H54 (cell line): ENCODE results near the gene FMNL2.
A peak's percentile ranks its signal among the peaks of the same experiment; 100 is the strongest.
"Not testable (repeated sequence)": the region's sequence is repeated elsewhere in the genome, so short reads cannot be mapped to it uniquely, and the experiment has no call there.

ENCODE experiments used
- DNase-seq: peaks from one replicate; pipeline ENCODE4 v3.0.0; 2011; ENCODE audit warnings: low spot score, mixed read lengths; ENCODE audit not compliant: insufficient read length
- FAIRE-seq: peaks from 3 replicates; lab custom pipeline; 2011; peaks lifted over from hg19 to GRCh38; lab: Jason Lieb, UNC
- POLR2A ChIP-seq: IDR thresholded peaks from 2 replicates; pipeline ENCODE4 v1.6.1; 2011; ENCODE audit warnings: low read depth, mild to moderate bottlenecking, low read length

Gene FMNL2

DNA sequence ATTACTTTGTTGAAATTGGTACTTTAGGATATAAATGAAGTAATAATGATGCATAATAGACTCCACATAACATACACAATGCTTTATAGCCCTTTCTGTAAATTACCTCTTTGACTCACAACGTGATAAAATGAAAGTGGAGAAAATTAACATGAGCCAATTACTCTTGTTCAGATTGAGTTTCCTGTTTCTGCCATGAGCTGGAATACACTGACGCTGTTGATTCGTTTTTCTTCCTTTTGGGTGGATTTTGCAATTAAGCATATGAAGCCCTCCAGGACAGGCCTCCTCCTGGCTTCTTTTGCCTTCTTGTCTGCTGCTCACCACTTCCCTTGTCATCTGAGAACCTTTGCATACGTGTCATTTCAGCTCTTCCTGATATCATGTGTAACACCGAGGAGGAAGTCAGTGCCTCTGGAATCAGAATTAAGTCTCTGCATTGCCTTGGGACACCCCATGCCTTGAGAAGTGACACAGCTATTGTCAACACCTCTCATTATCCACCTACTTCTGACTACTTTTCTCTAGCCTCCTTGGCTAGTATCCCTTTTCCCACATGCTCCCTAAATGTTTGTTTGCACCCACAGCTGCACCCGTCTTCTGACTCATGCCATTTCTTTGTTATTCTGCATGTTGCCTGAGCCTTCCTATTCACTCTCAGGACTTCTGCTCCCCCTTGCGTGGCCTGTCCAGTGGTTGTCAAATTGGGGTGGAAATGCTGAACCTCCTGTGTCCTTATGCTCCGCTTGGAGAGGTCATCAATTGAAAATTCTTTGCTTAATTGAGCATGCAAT is 134.1 kb downstream of the FMNL2 start:
- DNase-seq (no peak), FAIRE-seq (peak; percentile 78)
- no peak for TF ChIP-seq POLR2A

DNA sequence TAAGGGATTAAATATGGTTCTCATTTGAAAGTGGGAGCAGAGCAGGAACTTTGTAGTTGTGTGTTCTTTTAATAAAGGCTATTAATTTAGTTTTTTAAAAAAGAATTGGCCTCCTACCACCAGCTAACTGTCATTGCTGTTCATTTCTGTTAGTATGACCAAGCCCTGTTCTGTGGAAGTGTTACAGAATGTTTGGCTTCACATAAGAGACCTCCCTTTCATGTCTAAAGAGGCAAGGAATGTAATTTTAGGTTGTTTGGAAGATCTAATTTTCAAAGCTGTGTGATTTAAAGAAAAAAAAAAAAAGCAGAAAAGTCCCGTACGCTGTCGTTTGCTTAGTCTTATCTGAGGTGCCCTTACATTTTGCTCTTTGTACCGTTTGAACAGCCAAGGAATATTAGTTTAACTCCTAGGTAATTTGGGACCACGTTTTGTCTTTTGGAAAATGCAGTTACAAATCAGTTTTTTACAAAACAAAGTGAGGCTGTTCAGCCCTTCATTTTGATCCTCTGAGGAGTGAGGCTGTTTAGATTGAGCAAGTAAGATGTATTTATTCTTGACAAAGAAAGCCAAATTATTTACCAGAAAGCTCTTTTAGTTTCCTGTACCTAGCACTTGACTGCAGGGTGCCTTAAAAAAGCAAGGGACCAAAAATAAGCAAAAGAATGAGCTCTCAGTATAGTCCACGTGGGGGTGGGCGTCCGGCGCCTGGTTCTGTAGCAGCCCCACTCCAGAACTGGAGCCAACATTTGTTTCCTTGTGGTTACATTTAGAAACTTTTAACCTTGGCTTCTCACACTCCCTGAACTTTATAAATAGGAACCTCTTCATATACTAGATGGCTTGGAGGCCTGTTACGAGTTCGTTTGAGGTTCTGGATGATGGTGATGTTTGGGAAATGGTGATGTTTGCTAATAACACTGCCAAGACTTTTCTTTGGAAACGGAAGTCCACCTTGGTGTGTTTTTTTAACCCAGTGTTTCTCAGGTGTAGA is 136.2 kb downstream of the FMNL2 start:
- TF ChIP-seq POLR2A, result no peak
- FAIRE-seq (no peak), DNase-seq (no peak)

DNA sequence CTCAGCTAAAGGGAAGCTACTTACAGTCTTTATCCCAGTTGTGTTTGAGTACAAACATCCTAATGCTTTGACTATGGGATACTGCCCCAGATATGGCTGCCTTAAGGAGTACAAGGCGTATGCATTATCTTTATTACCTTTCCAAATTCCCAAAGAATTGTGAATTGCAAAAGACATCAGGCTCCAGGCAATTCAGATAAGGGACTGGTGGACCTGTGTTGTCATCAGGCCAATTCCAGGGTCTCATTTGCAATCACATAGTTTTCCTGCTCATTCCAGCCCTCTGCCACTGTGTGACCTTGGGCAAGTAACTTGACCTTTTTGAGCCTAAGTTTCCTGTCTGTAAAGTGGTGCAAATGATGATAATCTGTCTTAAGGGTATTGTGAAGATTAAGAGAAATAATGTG is 137.5 kb downstream of the FMNL2 start:
- DNase-seq (no peak), FAIRE-seq (peak; percentile 11)
- no peak for TF ChIP-seq POLR2A

DNA sequence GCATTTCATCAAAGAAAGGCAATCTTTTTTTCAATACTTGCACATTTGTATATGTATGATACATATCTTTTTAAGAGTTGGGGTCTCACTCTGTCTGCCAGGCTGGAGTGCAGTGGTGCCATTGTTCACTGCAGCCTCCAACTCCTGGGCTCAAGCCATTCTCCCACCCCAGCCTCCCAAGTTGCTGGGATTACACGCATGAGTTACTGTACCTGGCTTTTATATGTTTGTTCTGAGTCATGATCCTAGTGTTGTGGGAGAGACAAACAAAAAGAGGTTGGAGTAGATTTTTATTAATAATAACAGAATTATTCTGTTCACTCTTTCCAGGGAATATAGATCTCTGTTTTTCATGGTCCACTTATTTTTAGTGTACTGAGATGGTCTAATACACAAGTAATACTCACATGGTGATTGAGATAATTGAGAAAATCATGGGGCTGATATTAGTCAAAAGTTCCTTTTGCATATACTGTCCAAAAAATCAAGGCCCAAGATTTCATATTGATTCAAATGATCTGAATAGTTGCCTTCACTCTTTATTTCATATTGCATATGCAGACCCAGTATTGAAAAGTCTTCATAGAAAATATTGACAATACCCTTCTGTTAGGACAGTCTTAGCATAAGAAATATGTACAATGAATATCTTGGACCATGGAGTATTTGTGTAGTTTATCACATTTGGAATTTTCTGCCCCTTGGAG is 138.3 kb downstream of the FMNL2 start:
- no peak for DNase-seq
- no peak for FAIRE-seq
- TF ChIP-seq POLR2A, result no peak

DNA sequence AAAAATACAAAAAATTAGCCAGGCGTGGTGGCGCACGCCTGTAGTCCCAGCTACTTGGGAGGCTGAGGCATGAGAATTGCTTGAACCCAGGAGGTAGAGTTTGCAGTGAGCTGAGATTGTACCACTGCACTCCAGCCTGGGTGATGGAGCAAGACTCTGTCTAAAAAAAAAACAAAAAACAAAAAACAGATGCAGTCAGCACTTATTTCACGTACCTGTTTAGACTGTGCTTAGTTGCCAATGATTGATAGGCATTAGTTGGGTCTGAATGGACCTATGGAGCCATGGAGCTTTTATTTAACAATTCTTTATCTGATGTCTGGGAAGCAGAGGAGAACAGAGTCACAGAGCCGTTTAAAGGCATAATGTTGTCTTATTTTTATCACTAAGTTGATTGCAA is 139.5 kb downstream of the FMNL2 start:
- not testable (repeated sequence) for FAIRE-seq

DNA sequence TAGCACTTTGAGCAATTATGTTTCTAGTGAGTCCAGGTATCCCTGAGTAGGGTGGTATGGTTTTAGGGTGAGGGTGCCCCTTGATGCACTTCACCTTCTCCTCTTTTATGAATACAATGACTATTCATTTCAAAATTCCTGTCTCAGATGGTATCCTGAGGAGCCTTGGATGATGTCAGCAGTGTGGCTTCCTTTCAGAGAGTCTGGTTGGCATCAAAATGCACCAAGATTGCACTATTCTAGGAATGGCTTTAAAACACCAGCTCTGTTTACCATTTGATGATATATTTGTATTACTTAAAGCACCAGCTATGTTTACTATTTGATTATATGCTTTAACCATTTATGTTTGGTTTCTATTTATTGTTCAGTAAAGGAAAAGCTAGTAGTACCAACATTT is 141.0 kb downstream of the FMNL2 start:
- no peak for TF ChIP-seq POLR2A
- FAIRE-seq (peak; percentile 91), DNase-seq (no peak)

More for the DNA sequence above, 139.5 kb downstream of the FMNL2 start:
- not testable (repeated sequence) for DNase-seq

DNA sequence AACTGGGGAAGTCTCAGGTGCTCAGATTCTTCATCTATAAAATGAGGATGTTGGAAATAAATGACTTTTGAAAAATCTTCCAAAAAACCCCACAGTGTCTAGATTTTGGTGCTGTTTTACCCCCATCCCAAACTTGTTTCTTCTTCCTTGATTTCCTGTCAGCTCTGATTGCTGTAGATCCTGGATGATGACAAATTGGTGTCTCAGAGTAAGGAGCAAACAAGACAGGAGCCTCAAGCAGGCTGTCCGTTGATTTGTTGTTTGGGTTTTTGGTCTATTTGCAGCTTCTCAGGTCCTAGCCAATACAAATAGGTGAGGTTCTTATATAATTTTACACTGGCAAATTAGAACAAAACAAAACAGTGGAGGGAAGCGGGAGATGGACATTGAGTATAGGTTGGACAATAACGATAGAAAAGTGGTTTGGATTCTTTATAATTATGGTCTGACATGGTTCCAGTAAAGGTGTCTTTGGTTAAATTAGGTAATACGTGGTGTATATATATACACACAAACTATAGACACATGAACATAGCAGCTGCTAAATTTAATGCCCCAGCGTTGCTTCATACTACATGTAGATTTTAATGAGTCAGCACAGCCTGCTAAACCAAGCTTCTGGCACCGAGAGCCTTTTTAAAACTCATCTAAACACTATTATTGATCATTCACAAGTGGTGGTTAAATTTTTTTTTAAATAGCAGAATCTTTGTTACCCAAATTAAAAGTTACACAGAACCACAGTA is 142.5 kb downstream of the FMNL2 start:
- FAIRE-seq, result peak; percentile 41
- no peak for TF ChIP-seq POLR2A

DNA sequence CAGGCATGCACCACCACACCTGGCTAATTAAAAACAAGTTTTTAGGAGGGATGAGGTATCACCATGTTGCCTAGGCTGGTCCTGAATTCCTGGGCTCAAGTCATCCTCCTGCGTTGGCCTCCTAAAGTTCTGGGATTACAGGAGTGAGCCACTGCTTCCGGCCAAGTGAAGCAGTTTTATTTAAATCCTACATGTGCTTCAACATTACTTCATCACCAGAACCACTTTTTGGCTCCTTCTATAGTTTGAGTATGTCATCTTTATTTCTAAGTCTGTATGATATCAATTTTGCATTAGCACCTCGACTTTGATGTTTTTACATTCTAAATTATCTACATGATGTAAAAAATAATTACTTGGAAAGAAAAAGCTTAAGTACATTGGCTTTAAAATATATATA is 144.3 kb downstream of the FMNL2 start:
- FAIRE-seq (no peak), DNase-seq (no peak)
- TF ChIP-seq POLR2A, result no peak

More for the DNA sequence above, 142.5 kb downstream of the FMNL2 start:
- DNase-seq, result no peak

DNA sequence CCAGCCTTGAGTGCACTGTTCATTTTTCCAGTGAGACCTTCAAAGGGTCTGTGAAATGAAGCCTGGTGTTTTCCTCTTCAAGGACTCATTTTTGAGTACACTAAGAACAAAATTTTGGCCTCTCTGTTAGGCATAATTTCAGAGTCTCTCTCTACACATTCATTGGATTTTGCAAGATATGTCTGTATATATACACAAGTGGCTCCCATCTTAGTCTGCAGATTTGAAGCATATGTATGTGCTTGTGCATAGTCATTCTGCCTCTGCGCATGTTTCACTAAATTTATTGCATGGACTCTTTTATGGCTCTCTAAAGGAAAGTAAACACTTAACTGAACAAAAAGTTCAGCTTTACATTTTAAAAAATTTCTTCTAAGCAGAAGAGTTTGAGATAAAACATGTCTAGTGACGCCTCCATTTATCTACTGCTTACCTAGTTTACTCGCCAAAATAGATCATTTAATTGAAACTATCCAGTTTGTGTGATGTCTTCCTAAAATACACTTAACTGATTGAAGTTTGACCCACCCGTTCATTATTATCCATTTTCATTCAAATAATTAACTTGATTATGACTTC is 145.9 kb downstream of the FMNL2 start:
- FAIRE-seq (no peak), DNase-seq (no peak)
- no peak for TF ChIP-seq POLR2A

DNA sequence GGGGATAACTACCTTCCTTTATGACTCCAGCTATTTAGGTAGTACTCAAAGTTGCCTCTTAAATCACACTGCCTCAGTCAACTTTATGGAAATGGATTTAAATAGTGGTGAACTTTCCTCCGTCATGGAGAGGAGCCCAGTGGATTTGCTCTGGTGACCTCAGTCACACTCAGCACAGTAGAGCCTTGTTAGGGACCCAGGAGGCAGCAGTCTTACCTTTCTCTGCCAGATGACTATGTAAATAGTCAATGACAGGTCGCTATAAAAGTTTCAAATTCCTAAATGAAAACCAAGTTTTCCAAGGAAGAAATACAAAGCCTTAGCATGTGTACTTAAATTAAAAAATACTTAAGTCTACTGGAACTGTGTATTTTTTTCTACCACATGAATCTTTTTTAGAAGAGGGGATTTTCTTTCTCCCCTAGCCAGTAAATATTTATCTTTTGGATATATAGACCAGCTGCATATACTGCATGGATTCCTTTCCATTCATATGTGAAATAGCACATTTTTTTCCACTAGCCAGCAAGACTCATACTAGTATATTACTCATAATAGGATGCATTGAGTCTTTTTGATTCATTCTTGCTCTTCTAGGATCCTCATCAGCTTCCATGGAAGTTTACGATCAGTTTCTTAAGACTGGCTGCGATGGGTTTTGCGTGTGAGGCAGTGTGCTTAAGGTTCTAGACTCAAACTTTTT is 147.1 kb downstream of the FMNL2 start:
- TF ChIP-seq POLR2A, result no peak
- no peak for FAIRE-seq

DNA sequence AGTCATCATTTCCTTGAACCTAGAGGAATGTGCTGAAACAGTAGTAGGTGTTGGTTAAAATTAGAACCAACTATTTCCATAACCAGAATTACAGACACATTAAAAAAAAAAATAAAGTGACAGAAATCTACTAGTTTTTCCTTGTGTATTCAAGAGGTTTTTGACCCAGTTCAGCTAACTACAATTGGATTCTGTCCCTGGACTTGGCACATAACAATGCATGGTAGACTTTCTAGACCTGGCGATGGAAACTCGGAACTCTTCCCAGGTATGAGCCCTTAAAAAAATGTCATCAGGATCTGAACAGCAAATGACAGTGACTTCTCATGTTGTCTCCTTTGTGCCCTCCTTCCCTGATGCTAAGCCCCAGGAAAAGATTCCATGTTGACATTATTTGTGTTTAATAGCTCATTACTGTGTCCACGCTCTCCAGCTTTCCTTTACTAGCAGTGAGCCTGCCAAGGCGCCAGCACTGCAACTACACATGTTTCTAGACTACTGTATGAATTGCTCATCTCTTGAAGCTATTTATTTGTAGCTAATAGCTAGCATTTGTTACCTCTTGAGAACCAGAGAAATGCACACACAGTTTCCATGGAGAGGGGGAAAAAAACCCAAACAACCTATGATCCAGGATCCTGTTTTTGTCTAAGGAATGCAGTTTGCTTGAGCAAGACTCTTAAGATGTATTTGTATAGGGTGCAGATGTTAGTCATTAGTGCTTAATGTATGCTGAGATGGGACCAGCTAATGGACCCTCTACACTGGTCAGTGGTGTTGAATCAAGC is 148.5 kb downstream of the FMNL2 start:
- no peak for DNase-seq

More for the DNA sequence above, 147.1 kb downstream of the FMNL2 start:
- DNase-seq, result no peak

More for the DNA sequence above, 148.5 kb downstream of the FMNL2 start:
- FAIRE-seq, result no peak
- TF ChIP-seq POLR2A, result no peak
